Measurements from ENCODE around the gene CEMIP2.
"Not testable (repeated sequence)": the region's sequence is repeated elsewhere in the genome, so short reads cannot be mapped to it uniquely, and the experiment has no call there.

The CEMIP2 gene

DNA sequence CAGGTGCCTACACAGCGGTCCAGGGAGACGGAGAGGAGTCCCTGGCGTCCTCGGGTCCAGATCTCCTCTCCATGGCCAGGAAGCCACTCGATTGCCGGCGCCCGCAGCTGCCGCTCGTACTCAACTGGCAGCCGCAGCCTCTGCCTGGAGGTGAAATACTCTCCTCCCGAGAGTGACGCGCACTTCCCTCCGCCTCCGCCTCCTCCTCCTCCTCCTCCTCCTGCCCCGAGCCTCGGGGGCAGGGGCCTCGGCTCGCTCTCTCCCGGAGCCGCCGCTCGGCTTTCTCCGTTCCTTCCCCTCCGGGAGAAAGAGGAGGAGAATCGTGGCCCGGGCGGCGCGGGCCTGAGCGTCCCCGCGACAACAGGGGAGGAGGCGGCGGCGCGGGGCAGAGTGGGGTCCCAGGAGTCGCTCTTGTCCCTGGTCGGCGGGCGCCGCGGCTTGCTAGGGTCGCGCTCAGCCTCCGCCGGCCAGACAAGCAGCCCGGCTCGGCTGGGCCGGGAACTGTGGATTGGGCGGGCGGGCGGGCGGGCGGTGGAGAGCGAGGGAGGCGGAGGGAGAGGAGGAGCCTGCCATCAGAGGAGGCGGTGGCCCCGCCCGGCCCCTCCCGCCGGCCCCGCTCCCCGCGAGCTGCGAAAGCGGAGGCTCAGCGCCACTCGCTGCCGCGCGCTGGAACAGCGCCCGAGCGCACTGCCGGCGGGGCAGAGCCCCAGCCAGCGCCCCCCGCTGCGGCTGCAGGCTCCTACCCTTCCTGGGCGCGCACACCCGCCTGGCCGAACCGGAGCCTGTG, at the start of gene CEMIP2:
TSS of gene CEMIP2 (minus strand) at position 126 of the 787 bp plus-strand sequence. CDS start 18,140 bp downstream, outside the sequence.
- TF ChIP-seq, protein P1, sequence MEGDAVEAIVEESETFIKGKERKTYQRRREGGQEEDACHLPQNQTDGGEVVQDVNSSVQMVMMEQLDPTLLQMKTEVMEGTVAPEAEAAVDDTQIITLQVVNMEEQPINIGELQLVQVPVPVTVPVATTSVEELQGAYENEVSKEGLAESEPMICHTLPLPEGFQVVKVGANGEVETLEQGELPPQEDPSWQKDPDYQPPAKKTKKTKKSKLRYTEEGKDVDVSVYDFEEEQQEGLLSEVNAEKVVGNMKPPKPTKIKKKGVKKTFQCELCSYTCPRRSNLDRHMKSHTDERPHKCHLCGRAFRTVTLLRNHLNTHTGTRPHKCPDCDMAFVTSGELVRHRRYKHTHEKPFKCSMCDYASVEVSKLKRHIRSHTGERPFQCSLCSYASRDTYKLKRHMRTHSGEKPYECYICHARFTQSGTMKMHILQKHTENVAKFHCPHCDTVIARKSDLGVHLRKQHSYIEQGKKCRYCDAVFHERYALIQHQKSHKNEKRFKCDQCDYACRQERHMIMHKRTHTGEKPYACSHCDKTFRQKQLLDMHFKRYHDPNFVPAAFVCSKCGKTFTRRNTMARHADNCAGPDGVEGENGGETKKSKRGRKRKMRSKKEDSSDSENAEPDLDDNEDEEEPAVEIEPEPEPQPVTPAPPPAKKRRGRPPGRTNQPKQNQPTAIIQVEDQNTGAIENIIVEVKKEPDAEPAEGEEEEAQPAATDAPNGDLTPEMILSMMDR (IDR thresholded peaks at IDR 0.05; ENCODE audit: borderline replicate concordance, insufficient read depth, low read depth, low read length) = peak; percentile 75
- peak within 1 kb of the TSS; percentile 63 for H3K4me3 ChIP-seq (ENCODE audit: low read depth, low read length)

DNA sequence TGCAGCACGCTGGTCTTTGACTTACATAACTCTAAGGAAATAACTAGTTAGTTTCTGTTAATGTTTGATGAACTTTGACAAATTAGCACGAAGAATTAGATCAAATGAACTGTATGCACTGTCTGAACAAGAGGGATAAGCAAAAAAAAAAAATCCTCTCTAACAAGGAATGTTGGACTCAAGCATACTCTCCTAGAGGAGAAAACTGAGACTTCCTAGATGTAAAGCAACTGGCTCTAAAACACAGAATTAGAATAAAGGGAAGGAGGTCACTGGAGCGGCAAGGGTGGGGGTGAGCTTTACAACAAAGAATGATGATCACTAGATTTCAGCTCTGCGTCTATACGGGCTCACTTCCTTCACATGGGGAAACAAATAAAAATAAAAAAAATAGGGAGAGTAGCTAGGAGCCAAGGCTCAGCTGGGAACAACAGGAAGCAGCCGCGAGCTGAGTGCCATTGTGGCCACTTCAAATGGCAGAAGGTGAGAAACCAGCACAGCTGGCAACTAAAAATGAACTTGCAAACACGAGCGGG, 48.7 kb upstream of the CEMIP2 start:
- H3K4me3 ChIP-seq (ENCODE audit: low read depth, low read length) = no peak overlapping the region
- TF ChIP-seq, protein P1 (IDR thresholded peaks at IDR 0.05; ENCODE audit: borderline replicate concordance, insufficient read depth, low read depth, low read length) = no peak

DNA sequence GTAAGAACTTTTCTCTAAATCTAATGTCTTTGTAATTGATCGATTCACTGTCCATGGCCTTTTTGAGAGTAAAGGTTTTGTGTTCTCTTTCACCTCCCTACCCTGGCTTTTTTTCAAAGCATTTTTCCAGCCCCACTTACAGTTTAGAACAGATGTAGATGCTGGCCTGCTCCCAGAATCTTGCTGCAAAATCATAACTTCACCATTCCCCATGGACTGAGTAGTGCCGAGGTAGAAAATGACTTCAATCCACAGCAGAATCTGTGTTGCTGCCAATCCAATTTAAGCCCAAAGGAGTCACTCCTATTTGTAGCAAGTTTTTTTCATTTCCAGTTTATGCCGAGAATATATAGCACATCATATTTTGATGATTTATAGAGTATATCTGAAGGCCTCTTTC, 46.5 kb upstream of the CEMIP2 start:
- H3K4me3 ChIP-seq (ENCODE audit: low read depth, low read length) = no peak overlapping the region
- TF ChIP-seq, protein P1 (IDR thresholded peaks at IDR 0.05; ENCODE audit: borderline replicate concordance, insufficient read depth, low read depth, low read length) = no peak

DNA sequence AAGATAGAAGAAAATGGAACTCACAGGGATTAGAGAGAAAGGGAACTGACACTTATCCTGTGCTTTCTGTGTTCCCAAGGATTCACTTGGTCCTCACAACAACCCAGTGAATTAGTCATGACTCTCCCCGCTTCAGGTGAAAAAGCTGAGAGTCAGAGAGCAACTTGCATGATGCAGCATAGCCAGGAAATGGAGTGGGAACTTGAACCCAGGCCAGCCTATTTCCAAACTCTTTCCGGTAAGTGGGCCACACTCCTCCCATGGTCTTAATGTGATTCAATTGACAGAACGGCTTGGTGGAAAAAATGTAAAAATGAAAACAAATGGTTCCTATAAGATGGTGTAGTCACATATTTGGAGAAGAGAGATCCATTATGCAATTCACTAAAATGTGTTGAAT, 45.9 kb upstream of the CEMIP2 start:
- H3K4me3 ChIP-seq (ENCODE audit: low read depth, low read length) = no peak overlapping the region
- TF ChIP-seq, protein P1 (IDR thresholded peaks at IDR 0.05; ENCODE audit: borderline replicate concordance, insufficient read depth, low read depth, low read length) = no peak

DNA sequence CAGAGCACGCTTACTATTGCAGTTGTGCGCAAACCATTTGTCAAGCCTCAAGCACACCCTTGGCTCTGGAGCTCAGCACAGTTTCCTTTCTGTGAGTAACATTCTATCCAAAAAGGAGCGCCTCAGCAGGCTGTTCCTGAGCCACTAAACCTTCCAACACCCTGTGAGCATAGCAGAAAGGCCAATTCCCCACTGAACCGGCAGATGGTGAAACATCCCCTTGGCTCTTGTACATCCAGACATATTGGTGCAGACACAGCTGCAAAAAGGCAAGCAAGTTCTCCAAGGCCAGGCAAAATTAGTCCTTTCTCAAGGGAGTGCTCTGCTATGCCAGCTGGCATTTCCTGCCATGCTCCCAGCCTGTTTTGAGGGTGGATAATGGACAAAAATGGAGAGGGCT, 44.1 kb upstream of the CEMIP2 start:
- TF ChIP-seq, protein P1 (IDR thresholded peaks at IDR 0.05; ENCODE audit: borderline replicate concordance, insufficient read depth, low read depth, low read length) = no peak
- H3K4me3 ChIP-seq (ENCODE audit: low read depth, low read length) = no peak overlapping the region

GRCh38 chr9:71808068-71808467, 39.8 kb upstream of the CEMIP2 start:
- no peak overlapping the region for H3K4me3 ChIP-seq (ENCODE audit: low read depth, low read length)
- TF ChIP-seq, protein P1 (IDR thresholded peaks at IDR 0.05; ENCODE audit: borderline replicate concordance, insufficient read depth, low read depth, low read length) = no peak

- no peak overlapping the region for H3K4me3 ChIP-seq (ENCODE audit: low read depth, low read length)
- TF ChIP-seq, protein P1 (IDR thresholded peaks at IDR 0.05; ENCODE audit: borderline replicate concordance, insufficient read depth, low read depth, low read length) = peak; percentile 83
These were observed 38.6 kb upstream of the CEMIP2 start for GRCh38 chr9:71806901-71807307.

DNA sequence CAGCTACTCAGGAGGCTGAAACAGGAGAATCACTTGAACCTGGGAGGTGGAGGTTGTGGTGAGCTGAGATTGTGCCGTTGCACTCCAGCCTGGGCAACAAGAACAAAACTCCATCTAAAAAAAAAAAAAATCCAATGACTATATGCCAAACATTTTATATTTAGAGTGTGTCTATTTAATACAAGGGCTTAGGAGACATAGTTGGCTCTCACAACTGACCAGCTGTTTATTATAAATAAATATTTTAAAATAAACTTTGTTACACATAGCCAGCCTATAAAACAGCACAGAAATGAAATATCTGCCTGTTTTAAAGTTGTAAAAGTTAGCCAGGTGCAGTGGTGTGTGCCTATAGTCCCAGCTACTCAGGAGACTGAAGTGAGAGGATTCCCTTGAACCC, 36.8 kb upstream of the CEMIP2 start:
- H3K4me3 ChIP-seq (ENCODE audit: low read depth, low read length) = not testable (repeated sequence)
